GM21825 (cell line): ENCODE results near the gene PDE4D.
"Not testable (repeated sequence)": the region's sequence is repeated elsewhere in the genome, so short reads cannot be mapped to it uniquely, and the experiment has no call there.

Experiments used
- ATAC-seq: cut with Tn5 transposase; IDR thresholded peaks from one replicate; pipeline ENCODE4 v1.9.1; 2021; ENCODE audit warnings: mild to moderate bottlenecking, moderate library complexity; ENCODE audit not compliant: unreplicated experiment

PDE4D gene

GRCh38 chr5:58965677-58966414 lies 927.7 kb downstream of the PDE4D start:
- no peak for ATAC-seq

- no peak for ATAC-seq
Measured at GRCh38 chr5:58963821-58964220, 929.7 kb downstream of the PDE4D start.

- no peak for ATAC-seq
Measured at GRCh38 chr5:58963361-58963760, 930.2 kb downstream of the PDE4D start.

- ATAC-seq = peak; percentile 69
Measured at GRCh38 chr5:58961631-58962280, 931.8 kb downstream of the PDE4D start.

- ATAC-seq = no peak
Measured at GRCh38 chr5:58958701-58959100, 934.8 kb downstream of the PDE4D start.

- ATAC-seq = not testable (repeated sequence)
Measured at GRCh38 chr5:58953218-58953617, 940.3 kb downstream of the PDE4D start.

GRCh38 chr5:58950224-58950623 lies 943.3 kb downstream of the PDE4D start:
- no peak for ATAC-seq

GRCh38 chr5:58946230-58946629 lies 947.3 kb downstream of the PDE4D start:
- no peak for ATAC-seq

GRCh38 chr5:58944221-58944620 lies 949.3 kb downstream of the PDE4D start:
- no peak for ATAC-seq

GRCh38 chr5:58940446-58940845 lies 953.1 kb downstream of the PDE4D start:
- ATAC-seq = no peak

- no peak for ATAC-seq
Measured at GRCh38 chr5:58939664-58940063, 953.9 kb downstream of the PDE4D start.

- ATAC-seq = no peak
Measured at GRCh38 chr5:58938563-58939424, 954.7 kb downstream of the PDE4D start.

GRCh38 chr5:58937031-58937681 lies 956.4 kb downstream of the PDE4D start:
- ATAC-seq = no peak

GRCh38 chr5:58934629-58935097 lies 958.9 kb downstream of the PDE4D start:
- ATAC-seq = no peak

- ATAC-seq = no peak
Measured at GRCh38 chr5:58933891-58934628, 959.5 kb downstream of the PDE4D start.

GRCh38 chr5:58932057-58932612 lies 961.4 kb downstream of the PDE4D start:
- no peak for ATAC-seq

GRCh38 chr5:58930520-58930919 lies 963.0 kb downstream of the PDE4D start:
- no peak for ATAC-seq

GRCh38 chr5:58929726-58930125 lies 963.8 kb downstream of the PDE4D start:
- no peak for ATAC-seq

- ATAC-seq = no peak
Measured at GRCh38 chr5:58927938-58928337, 965.6 kb downstream of the PDE4D start.

GRCh38 chr5:58927181-58927580 lies 966.3 kb downstream of the PDE4D start:
- ATAC-seq = no peak
